B cell (primary cell): ENCODE measurements around the gene CHD2. TPM values are rescaled to one million over a fixed set of nuclear protein-coding genes. Genes with fewer than 3 reads are reported as not detected.

ENCODE experiments used
- ATAC-seq: fragments of 200-7000 bp; cut with Tn5 transposase; one replicate; pipeline ENCODE4 v1.10.0; 2021; ENCODE audit warnings: low read depth, mild to moderate bottlenecking, moderate number of reproducible peaks, moderate library complexity
- CTCF ChIA-PET: fragments of 350-600 bp; sonication (Branson Sonifier 250); formaldehyde crosslinking; loops from one replicate; lab custom pipeline; 2021; ENCODE audit warnings: antibody characterized with exemption, inconsistent platforms; lab: Charles Lee
- POLR2A ChIA-PET: fragments of 350-600 bp; sonication (Branson Sonifier 250); formaldehyde crosslinking; loops from one replicate; lab custom pipeline; 2021; ENCODE audit warnings: antibody characterized with exemption; lab: Charles Lee
- DNase-seq: peaks from one replicate; pipeline ENCODE4 v3.0.0; 2013
- H2AFZ ChIP-seq: 2 replicates; pipeline ENCODE4 v1.6.1; 2012; ENCODE audit warnings: mild to moderate bottlenecking, low read depth, low read length; ENCODE audit not compliant: insufficient read depth, poor library complexity, severe bottlenecking
- H3K27ac ChIP-seq, 2 donors: 1 replicate in 1 of 2; 2 replicates in 1 of 2; pipeline ENCODE4 v1.5.1; 2012 to 2013; ENCODE audit warnings: low read length in 2 of 2, mild to moderate bottlenecking in 2 of 2, moderate library complexity in 1 of 2
- H3K27me3 ChIP-seq, 4 experiments: fragments of 200-600 bp in 1 of 4; sonication (generic) in 1 of 4; replicated peaks in 1 of 4; 1 replicate in 2 of 4; 2 replicates in 2 of 4; pipeline versions ENCODE4 v1.6.1 to v1.7.0; 2013 to 2016; ENCODE audit warnings: low read length in 3 of 4, mild to moderate bottlenecking in 2 of 4, mixed read lengths in 1 of 4, moderate library complexity in 1 of 4; ENCODE audit not compliant: insufficient read depth in 4 of 4, control insufficient read depth in 3 of 4; ENCODE audit errors: control extremely low read depth in 1 of 4
- H3K36me3 ChIP-seq, 2 experiments: replicated peaks in 1 of 2; 1 replicate in 1 of 2; 2 replicates in 1 of 2; pipeline versions ENCODE4 v1.6.1 to v1.7.1; 2013; ENCODE audit warnings: low read length in 1 of 2; ENCODE audit not compliant: insufficient read depth in 2 of 2, control insufficient read depth in 1 of 2; ENCODE audit errors: control extremely low read depth in 1 of 2, extremely low read depth in 1 of 2
- H3K4me1 ChIP-seq, 2 donors: fragments of 200-600 bp in 1 of 2; sonication (generic) in 1 of 2; 1 replicate in 1 of 2; 2 replicates in 1 of 2; pipeline versions ENCODE4 v1.5.1 to v1.6.1; 2013 to 2017; ENCODE audit warnings: low read length in 2 of 2; ENCODE audit not compliant: control insufficient read depth in 2 of 2, insufficient read depth in 2 of 2
- H3K4me2 ChIP-seq: replicated peaks from 2 replicates; pipeline ENCODE3; 2012; ENCODE audit warnings: mild to moderate bottlenecking, low read depth, low read length; ENCODE audit not compliant: poor library complexity, severe bottlenecking
- H3K4me3 ChIP-seq, 5 experiments: fragments of 200-600 bp in 1 of 5; sonication (generic) in 1 of 5; 1 replicate in 3 of 5; 2 replicates in 2 of 5; pipeline versions ENCODE4 v1.5.1 to v1.7.0; 2011 to 2016; ENCODE audit warnings: low read length in 4 of 5, mild to moderate bottlenecking in 4 of 5, low read depth in 2 of 5, control low read depth in 1 of 5, moderate library complexity in 1 of 5; ENCODE audit not compliant: insufficient read depth in 1 of 5; ENCODE audit errors: control extremely low read depth in 1 of 5, extremely low read depth in 1 of 5
- H3K79me2 ChIP-seq: fragments of 200-600 bp; sonication (generic); one replicate; pipeline ENCODE4 v1.6.0; 2016; ENCODE audit warnings: low read length; ENCODE audit not compliant: control insufficient read depth, insufficient read depth
- H3K9ac ChIP-seq: fragments of 200-600 bp; sonication (generic); 2 replicates; pipeline ENCODE4 v1.6.1; 2017; ENCODE audit warnings: mild to moderate bottlenecking, low read length, moderate library complexity
- H3K9me3 ChIP-seq, 3 donors: one replicate each; pipeline versions ENCODE4 v1.6.1 to v1.7.1; 2013; ENCODE audit warnings: low read length in 2 of 3; ENCODE audit not compliant: control insufficient read depth in 2 of 3, insufficient read depth in 1 of 3; ENCODE audit errors: control extremely low read depth in 1 of 3
- H4K20me1 ChIP-seq: 2 replicates; pipeline ENCODE4 v1.6.0; 2012; ENCODE audit warnings: mild to moderate bottlenecking, low read length; ENCODE audit not compliant: insufficient read depth, control insufficient read depth, poor library complexity, severe bottlenecking
- H3K27ac Mint-ChIP-seq: one replicate; pipeline ENCODE4 v1.8.0; 2021; ENCODE audit warnings: mixed read lengths
- H3K27me3 Mint-ChIP-seq: one replicate; pipeline ENCODE4 v1.8.0; 2021; ENCODE audit warnings: mixed read lengths
- H3K4me1 Mint-ChIP-seq: one replicate; pipeline ENCODE4 v1.8.0; 2021; ENCODE audit warnings: mixed read lengths
- H3K4me3 Mint-ChIP-seq: one replicate; pipeline ENCODE4 v1.8.0; 2021; ENCODE audit warnings: mixed read lengths
- H3K9me3 Mint-ChIP-seq: one replicate; pipeline ENCODE4 v1.8.0; 2022; ENCODE audit warnings: mixed read lengths; ENCODE audit not compliant: insufficient read depth
- EZH2 ChIP-seq: IDR thresholded peaks from 2 replicates; pipeline ENCODE4 v1.6.1; 2012; ENCODE audit warnings: borderline replicate concordance, low read depth, mild to moderate bottlenecking, moderate library complexity, low read length; ENCODE audit not compliant: insufficient read depth, poor library complexity, severe bottlenecking
- WGBS: methylation state at CpG from one replicate; pipeline ENCODE4 v1.1.5; 2013; ENCODE audit warnings: missing lambda C conversion rate; ENCODE audit not compliant: insufficient coverage; 5-methylcytosine and 5-hydroxymethylcytosine counted together
- intact Hi-C: fragments of 100-400 bp; cut with micrococcal nuclease; formaldehyde crosslinking; loops from one replicate; pipeline ENCODE4 v1.10.0; 2022
- polyA plus RNA-seq: library from polyadenylated mRNA; depleted of rRNA; stranded (reverse); fragments of >200 nt; gene quantifications from 2 replicates; pipeline ENCODE4 v1.2.3, GENCODE V29; 2012
- total RNA-seq, 2 donors: library from RNA; stranded (reverse); fragments of 120-200 nt in 1 of 2; gene quantifications; 1 replicate in 1 of 2; 2 replicates in 1 of 2; pipeline versions ENCODE4 v1.2.3 to v1.2.4, GENCODE V29; 2013 to 2022
- TF ChIP-seq, protein P1 (sequence below): fragments of 200-600 bp; IDR thresholded peaks from one replicate; pipeline ENCODE4 v1.8.0; 2022; ENCODE audit warnings: antibody characterized with exemption, mild to moderate bottlenecking

The CHD2 gene
- total and polyA plus RNA-seq, 2 donors (not counting 1 experiment from before 2014, with no cell fraction given) = 86.9 to 353 TPM

DNA sequence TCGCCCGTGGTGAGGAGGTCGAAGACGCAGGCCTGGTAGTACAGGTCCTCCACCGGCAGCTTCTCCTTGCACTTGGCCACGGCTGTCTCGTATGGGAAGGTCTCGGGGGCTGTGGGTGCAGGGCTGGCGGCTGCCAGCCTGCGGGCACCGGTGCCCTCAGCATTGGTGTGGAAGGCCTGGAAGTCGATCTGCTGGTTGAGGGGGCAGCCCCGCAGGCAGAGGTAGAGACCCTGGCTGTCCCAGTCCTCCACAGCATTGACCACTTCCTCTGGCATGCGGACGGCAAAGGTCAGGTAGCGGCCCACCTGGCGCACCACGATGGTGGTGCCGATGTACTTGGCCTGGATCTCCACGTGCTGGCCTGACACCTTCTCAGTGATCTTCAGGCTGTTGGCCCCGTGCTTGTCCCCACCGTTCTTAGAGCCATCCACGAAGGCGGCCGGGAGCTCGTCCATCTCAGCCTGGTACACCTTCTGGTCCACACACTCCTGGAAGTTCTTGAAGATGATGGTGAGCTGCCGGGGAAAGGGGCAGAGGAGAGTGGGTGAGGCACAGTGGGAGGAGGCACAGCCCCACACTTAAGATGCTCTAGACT, 145.2 kb downstream of the CHD2 start:
- 96% methylated on average over 21 of the region's 27 CpGs for WGBS
- CTCF ChIA-PET = interaction anchor here (0.8 kb wide), 1 partner anchor 15 kb away, joined by 4 read pairs; no protein-coding TSS in a partner anchor
- peaks cover 2% of the 10 kb centered on the region for H3K9me3 Mint-ChIP-seq
- DNase-seq (no peak), ATAC-seq (no peak)
- no peaks in the 10 kb centered on the region for H3K79me2 ChIP-seq
- peaks cover 6 to 8% of the 10 kb centered on the region in 2 donors for H3K4me1 ChIP-seq
- no peak overlapping the region for H3K9ac ChIP-seq
- H3K4me2 ChIP-seq = no peak overlapping the region
- TF ChIP-seq, protein P1, sequence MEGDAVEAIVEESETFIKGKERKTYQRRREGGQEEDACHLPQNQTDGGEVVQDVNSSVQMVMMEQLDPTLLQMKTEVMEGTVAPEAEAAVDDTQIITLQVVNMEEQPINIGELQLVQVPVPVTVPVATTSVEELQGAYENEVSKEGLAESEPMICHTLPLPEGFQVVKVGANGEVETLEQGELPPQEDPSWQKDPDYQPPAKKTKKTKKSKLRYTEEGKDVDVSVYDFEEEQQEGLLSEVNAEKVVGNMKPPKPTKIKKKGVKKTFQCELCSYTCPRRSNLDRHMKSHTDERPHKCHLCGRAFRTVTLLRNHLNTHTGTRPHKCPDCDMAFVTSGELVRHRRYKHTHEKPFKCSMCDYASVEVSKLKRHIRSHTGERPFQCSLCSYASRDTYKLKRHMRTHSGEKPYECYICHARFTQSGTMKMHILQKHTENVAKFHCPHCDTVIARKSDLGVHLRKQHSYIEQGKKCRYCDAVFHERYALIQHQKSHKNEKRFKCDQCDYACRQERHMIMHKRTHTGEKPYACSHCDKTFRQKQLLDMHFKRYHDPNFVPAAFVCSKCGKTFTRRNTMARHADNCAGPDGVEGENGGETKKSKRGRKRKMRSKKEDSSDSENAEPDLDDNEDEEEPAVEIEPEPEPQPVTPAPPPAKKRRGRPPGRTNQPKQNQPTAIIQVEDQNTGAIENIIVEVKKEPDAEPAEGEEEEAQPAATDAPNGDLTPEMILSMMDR = no peak
- no peak for TF ChIP-seq EZH2
- no peak overlapping the region for H3K27ac Mint-ChIP-seq
- peaks cover 7% of the 10 kb centered on the region for H3K4me1 Mint-ChIP-seq
- peaks cover 0 to 16% (median 0%) of the 10 kb centered on the region in 4 experiments for H3K27me3 ChIP-seq
- no peak overlapping the region for H3K4me3 ChIP-seq
- no peak overlapping the region for H2AFZ ChIP-seq
- H3K4me3 Mint-ChIP-seq = no peak overlapping the region
- no peaks in the 10 kb centered on the region for H4K20me1 ChIP-seq
- H3K27ac ChIP-seq = no peak overlapping the region
- H3K27me3 Mint-ChIP-seq = peaks cover 34% of the 10 kb centered on the region
- H3K36me3 ChIP-seq = no peaks in the 10 kb centered on the region
- H3K9me3 ChIP-seq = peaks cover 0 to 15% (median 4%) of the 10 kb centered on the region in 3 donors
- intact Hi-C loops = no loop called here
- POLR2A ChIA-PET = no interaction called here

DNA sequence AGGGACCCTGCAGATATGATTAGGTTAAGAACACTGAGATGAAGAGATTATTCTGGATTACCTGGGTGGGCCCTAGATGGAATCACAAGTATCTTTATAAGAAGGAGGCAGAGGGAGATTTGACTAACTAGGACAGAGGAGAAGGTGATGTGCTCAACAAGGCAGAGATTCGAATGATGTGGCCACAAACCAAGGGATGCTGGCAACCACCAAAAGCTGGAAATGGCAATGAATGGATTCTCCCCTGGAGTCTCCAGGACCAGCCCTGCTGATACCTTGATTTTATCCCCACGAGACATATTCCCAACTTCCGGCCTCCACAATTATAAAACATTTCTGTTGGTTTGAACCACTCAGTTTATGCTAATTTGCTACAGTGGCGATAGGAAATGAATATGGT, 146.0 kb downstream of the CHD2 start:
- no peaks in the 10 kb centered on the region for H3K79me2 ChIP-seq
- H3K27me3 ChIP-seq = peaks cover 0 to 16% (median 0%) of the 10 kb centered on the region in 4 experiments
- no peak overlapping the region for H3K4me2 ChIP-seq
- WGBS = 86% methylated on average over 1 of the region's 4 CpGs
- CTCF ChIA-PET = interaction anchor here (0.8 kb wide), 1 partner anchor 16 kb away, joined by 4 read pairs; no protein-coding TSS in a partner anchor
- H3K4me3 ChIP-seq = no peak overlapping the region
- H3K4me1 Mint-ChIP-seq = peaks cover 7% of the 10 kb centered on the region
- H3K4me1 ChIP-seq = peaks cover 6 to 8% of the 10 kb centered on the region in 2 donors
- H3K9ac ChIP-seq = no peak overlapping the region
- no peak overlapping the region for H3K27ac ChIP-seq
- no peak overlapping the region for H3K27ac Mint-ChIP-seq
- intact Hi-C loops = no loop called here
- H3K9me3 Mint-ChIP-seq = peaks cover 2% of the 10 kb centered on the region
- H3K4me3 Mint-ChIP-seq = no peak overlapping the region
- peaks cover 0 to 15% (median 4%) of the 10 kb centered on the region in 3 donors for H3K9me3 ChIP-seq
- TF ChIP-seq, protein P1 = no peak
- TF ChIP-seq EZH2 = no peak
- no peak overlapping the region for H2AFZ ChIP-seq
- H4K20me1 ChIP-seq = no peaks in the 10 kb centered on the region
- DNase-seq (no peak), ATAC-seq (no peak)
- H3K36me3 ChIP-seq = no peaks in the 10 kb centered on the region
- POLR2A ChIA-PET = no interaction called here
- peaks cover 31% of the 10 kb centered on the region for H3K27me3 Mint-ChIP-seq
